Left colon (tissue), 2 donors: ENCODE data around the gene BRCA2. TPM values are rescaled to one million over a fixed set of nuclear protein-coding genes. Genes with fewer than 3 reads are reported as not detected.

ENCODE experiments used
- ATAC-seq: fragments of 200-7000 bp; cut with Tn5 transposase; one replicate; pipeline ENCODE4 v1.9.1; 2020; ENCODE audit warnings: mild to moderate bottlenecking, moderate library complexity
- DNase-seq, 2 donors: peaks; one replicate each; pipeline ENCODE4 v3.0.0-alpha.2; 2020
- intact Hi-C, 2 donors: fragments of 100-400 bp; cut with DNase I in 1 of 2; cut with micrococcal nuclease in 1 of 2; formaldehyde crosslinking; loops; one replicate each; pipeline versions ENCODE4 v1.11.2 to v1.14.0; 2022; cut with DNase I, micrococcal nuclease
- total RNA-seq, 2 donors: library from RNA; stranded (reverse); fragmentation: NEBNext Ultra II Directional; extraction: Animal tissue kit (Norgen Biotek cat#: 25700); gene quantifications; one replicate each; pipeline ENCODE4 v1.2.1, GENCODE V29; 2021
- donor health status: DM: no; HTN: no; CAD: no.
- donor health status: DM: yes; HTN: yes; CAD: no.

The BRCA2 gene
- total RNA-seq, 2 donors from 2014 or later = 1.7 to 4.2 TPM

DNA sequence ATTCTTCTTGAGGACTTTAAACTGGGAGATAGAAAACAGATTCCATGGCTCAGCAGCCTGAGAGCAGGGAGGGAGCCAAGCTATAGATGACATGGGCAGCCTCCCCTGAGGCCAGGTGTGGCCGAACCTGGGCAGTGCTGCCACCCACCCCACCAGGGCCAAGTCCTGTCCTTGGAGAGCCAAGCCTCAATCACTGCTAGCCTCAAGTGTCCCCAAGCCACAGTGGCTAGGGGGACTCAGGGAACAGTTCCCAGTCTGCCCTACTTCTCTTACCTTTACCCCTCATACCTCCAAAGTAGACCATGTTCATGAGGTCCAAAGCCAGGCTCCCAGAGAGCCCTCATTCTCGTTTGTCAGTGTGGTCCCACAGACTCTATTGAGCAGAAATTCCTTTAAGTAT is 104.6 kb downstream of the BRCA2 start:
- ATAC-seq (no peak), DNase-seq (no peak)
- intact Hi-C loops = no loop called here

DNA sequence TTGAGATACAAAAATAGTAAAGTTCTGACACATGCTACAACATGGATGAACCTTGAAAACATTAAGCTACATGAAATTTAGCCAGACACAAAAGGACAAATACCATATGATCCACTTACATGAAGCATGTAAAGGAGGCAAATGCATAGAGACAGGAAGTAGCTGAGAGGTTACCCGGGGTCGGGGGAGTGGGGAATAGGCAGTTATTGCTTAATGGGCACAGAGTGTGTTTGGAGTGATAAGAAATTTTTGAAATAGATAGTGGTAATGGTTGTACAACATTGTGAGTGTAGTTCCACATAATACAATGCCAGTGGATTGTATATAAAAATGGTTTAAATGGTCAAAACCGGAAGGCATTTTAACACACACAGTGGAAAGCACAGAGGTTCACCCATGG is 108.3 kb downstream of the BRCA2 start:
- no peak for DNase-seq
- intact Hi-C loops = no loop called here
- ATAC-seq = no peak

DNA sequence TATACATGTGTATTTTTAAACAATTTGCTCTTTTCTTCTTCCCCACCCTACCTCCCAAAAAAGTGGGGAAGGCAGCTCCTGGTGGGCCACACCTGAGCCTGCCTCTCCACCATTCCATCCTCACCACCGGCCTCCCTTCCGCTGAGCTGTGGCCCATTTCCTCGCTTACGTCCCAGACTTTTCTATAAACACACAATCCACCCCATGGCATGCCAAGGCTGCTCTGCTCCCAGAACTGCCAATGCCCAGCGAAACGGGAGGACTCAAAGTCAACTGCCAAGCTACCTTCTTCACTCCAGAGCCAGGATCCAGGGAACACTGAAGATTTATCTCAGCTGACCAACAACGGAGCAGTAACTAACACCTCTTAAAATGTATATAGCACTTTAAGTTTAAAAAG is 109.8 kb downstream of the BRCA2 start:
- DNase-seq (no peak), ATAC-seq (no peak)
- intact Hi-C loops = no loop called here

DNA sequence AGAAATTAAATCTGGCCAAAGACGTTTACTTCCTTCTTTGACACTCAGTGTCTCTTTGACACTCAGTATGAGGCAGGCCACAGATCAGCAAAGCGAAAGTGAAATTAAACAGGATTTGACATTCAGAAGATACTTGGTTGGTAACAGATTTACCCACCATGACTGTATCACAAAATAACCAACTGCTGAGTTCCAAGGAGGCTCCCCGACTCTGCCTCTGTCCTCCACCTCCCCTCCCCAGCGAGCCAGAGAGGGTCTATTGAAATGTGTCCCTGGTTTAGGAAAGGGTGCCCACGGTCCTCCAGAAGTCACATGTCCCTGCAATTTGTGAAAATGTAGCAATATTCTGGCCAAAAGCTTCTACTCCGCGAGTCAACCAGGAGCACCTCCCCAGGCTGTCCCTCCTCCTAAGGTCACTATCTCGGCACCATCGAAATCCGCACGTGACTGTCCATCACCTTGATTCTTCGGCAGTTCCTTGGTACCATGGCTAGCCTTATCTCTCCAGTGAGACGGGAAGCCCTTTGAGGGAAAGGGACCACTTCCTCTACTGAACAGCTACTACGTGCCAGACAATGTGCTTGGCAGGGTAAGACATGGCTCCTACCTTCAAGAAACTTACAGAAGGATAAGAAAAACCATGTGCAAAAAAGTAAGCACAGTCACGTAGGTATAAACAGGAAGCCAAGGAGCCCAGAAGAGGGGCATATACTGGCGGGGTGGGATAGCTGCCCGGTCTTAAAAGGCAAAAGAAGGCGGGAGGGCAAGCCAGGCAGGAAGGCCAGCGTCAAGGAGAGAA is 111.1 kb downstream of the BRCA2 start:
- DNase-seq = peak; percentile 28 to 31
- intact Hi-C loops = no loop called here
- ATAC-seq = peak; percentile 67

- intact Hi-C loops = no loop called here
- DNase-seq (peak; percentile 46 to 66), ATAC-seq (peak; percentile 48)
Observed at GRCh38 chr13:32426990-32427851, 111.9 kb downstream of the BRCA2 start.

- ATAC-seq (peak; percentile 64), DNase-seq (peak; percentile 77 to 84)
- intact Hi-C loops = no loop called here
Observed at GRCh38 chr13:32427852-32428580, 112.7 kb downstream of the BRCA2 start, which contains the start of gene N4BP2L1. Gene N4BP2L1, minus strand, starts transcription at chr13:32428130. Its CDS starts 48 bp downstream, at chr13:32428082.

DNA sequence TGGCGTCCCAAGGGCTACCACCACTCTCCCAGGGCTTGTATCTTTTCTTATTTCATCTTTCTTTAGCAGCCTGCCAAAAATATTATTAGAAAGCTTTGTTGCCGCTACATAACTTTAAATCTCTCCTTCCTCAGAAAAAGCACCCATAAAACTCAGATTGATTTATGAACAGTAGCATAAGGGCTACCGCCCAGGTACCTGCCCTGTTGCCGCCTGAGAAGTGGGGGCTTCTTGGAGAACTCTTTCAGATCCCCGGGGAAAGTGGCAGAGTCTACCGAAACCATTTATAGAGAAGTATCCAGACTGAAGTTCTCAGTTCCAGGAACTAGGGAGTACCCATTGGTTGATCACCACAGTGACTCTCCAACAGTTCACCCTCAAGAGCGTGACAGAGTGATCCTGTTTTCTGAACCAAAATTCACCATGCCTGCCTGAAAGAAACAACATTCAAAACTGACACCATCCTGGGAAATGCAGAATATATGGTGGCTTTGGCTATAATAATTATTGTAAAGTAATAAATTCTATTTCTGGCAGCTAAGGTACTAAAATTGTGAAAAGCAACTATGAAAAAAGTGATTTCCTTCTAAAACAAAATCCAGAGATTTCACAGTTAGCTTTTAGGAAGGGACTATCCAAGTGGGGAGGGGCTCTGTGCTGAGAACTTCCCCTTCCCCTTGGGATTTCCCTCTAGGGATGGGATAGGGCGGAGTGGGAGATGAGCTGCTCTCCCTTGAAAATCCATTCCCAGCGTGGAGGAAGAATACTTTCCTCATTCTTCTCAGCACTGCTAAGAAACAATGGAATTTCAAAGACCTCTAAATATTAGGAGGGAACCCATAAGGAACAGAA is 113.5 kb downstream of the BRCA2 start:
- DNase-seq = peak in 1 of 2 donors; percentile 18
- ATAC-seq = no peak
- intact Hi-C loops = no loop called here

DNA sequence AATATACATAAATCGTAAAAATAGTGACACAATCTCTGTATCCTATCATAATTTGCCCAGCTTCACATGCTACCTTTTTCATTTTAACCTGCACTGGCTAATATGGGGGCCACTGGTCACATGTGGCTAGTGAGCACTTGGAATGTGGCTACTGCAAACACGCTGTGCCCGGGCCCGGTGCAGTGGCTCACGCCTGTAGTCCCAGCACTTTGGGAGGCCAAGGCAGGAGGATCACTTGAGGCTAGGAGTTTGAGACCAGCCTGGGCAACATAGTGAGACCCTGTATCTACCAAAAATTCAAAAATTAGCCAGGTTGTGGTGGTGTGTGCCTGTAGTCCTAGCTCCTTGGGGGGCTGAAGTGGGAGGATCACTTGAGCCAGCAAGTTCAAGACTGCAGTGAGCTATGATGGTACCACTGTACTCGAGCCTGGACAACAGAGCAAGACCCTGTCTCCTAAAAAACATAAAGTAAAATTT is 114.2 kb downstream of the BRCA2 start:
- no peak for ATAC-seq
- DNase-seq = no peak
- intact Hi-C loops = no loop called here

DNA sequence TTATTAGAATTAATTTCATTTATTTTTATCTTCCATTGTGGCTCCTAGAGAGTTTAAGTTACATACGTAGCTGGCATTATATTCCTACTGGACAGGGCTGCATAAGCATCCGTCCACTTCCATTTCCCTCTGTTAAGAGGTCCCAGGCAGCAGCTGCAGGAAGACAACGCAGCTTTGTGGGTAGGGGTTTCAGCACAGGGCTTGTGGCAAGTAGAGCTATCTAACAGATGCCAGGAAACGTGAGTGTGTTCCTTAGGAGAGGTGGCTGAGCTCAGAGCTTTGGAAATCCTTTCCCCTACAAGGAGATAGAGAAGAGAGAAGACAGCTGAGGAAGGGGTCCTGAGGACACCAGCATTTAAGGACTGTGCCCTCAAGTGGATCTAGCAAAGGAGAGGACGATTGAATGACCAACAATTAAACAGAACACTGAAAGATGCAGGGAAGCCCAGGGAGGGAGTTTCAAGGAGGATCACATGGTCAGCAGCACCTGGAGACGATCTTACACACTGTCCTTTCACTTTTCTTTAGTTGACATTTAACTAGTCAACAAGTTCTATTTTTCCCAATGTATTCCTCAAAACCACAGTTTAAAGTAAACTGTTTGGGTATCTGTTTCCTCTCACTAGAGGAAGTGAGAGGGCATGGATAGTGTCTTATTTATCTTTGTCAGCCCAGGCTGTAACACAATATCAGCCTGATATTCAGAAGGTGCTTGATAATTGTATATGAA is 114.9 kb downstream of the BRCA2 start:
- intact Hi-C loops = no loop called here
- ATAC-seq (no peak), DNase-seq (no peak)

- intact Hi-C loops = no loop called here
- ATAC-seq = no peak
- DNase-seq = no peak
Observed at GRCh38 chr13:32431361-32431760, 116.1 kb downstream of the BRCA2 start.

DNA sequence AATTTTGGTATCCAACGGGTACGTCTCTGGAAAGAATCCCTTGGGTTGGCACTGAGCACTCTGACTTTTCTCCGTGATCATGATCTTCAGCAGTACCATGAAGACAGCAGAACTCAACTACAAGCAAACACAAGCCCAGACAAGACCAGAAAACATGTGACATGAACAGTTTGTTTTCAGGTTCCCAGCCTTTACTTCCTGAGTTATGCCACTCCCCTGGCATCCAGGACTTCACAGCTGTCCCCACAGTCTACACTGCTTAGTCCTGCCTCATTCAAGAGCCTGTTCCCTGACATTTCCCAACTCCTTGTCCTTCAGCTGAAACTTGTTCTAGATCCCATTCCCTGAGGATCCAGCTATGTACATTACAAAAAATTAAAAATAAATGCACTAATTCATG is 117.5 kb downstream of the BRCA2 start:
- DNase-seq (no peak), ATAC-seq (no peak)
- intact Hi-C loops = no loop called here

DNA sequence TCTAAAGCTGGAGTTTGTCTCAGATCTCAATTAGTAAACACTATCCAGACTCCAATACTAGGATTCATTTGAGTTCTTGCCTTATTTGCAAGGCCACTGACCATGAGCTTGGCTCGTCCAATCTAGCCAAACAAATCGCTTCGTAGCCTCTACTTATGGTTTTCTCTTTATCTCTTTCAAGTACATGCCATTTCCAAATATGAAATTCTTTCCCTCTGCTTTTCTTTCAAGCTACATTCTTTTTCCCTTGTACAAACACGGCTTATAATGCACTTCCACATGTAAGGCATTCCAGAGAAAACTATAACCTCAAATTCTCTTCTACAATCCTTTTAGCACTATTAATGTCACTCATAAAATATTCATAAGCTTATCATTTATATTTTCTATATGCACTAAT is 123.6 kb downstream of the BRCA2 start:
- intact Hi-C loops = no loop called here
- ATAC-seq (no peak), DNase-seq (no peak)

DNA sequence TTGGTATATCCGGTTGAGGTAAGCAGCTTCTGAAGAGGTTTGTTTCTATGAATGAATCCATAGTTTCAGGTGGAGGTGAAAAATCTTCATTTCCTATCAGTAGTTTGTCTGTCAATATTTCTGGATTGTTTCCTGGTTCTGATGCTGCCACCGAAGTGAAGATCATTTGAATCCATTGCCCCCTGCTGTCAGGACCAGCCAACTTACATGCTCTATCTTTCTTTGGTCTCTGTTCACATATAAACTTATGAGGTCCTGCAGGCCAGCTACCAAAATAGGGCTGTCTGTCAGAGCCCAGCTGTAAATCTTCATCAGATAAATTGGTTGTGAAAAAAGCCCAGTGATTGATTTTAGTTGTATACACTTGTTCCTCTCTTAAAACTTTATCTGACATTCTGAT is 127.8 kb downstream of the BRCA2 start:
- peak; percentile 83 for ATAC-seq
- DNase-seq = peak in 1 of 2 donors; percentile 60
- intact Hi-C loops = no loop called here

- no peak for DNase-seq
- intact Hi-C loops = no loop called here
- no peak for ATAC-seq
Observed at GRCh38 chr13:32445461-32445860, 130.2 kb downstream of the BRCA2 start.

DNA sequence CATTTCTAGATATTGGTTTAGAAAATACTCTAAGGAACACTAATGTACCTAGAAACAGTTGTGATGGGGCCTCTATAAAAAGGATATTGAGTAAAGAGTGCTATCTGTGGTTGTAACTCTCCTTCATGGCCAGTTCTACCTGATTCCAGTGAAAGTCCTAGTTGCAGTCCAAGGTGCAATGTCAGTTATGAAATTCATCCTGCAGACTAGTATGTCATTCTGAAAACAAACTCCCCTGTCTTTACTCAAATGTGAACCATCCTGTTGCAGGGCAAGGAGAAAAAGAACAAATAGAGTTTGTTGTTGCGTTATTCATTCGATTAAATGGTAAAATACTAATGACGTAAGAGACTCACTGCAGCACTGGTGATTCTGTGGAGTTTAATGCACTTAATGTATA is 130.9 kb downstream of the BRCA2 start:
- ATAC-seq (no peak), DNase-seq (no peak)
- intact Hi-C loops = no loop called here

GRCh38 chr13:32446773-32447465 is 131.6 kb downstream of the BRCA2 start:
- DNase-seq (no peak), ATAC-seq (no peak)
- intact Hi-C loops = no loop called here
